GM12874 (cell line): ENCODE data around the gene GJA3.

Experiments used
- CTCF ChIP-seq: IDR thresholded peaks from 2 replicates; pipeline ENCODE4 v1.5.1; 2011; ENCODE audit warnings: low read depth, mild to moderate bottlenecking, control low read depth, low read length, moderate library complexity; ENCODE audit not compliant: insufficient read depth

GJA3 gene

GRCh38 chr13:20193907-20194631, 33.2 kb upstream of the GJA3 start:
- no peak for TF ChIP-seq CTCF

- no peak for TF ChIP-seq CTCF
Observed at GRCh38 chr13:20193162-20193906, 32.5 kb upstream of the GJA3 start.

GRCh38 chr13:20192836-20193161, 31.9 kb upstream of the GJA3 start, which contains the start of gene GJB2:
Gene GJB2 (minus strand): TSS chr13:20192938. CDS start chr13:20189581, 3,357 bp downstream.
- TF ChIP-seq CTCF: no peak

GRCh38 chr13:20192158-20192835, 31.4 kb upstream of the GJA3 start:
- no peak for TF ChIP-seq CTCF

GRCh38 chr13:20191311-20192157, 30.7 kb upstream of the GJA3 start:
- TF ChIP-seq CTCF: no peak

- TF ChIP-seq CTCF: no peak
Observed at GRCh38 chr13:20190481-20191310, 29.8 kb upstream of the GJA3 start.
